ENCODE measurements around the gene ARHGAP29.
"Not testable (repeated sequence)": the region's sequence is repeated elsewhere in the genome, so short reads cannot be mapped to it uniquely, and the experiment has no call there.

Gene ARHGAP29

GRCh38 chr1:94169126-94169525 lies 68.3 kb downstream of the ARHGAP29 start:
- DNase-seq: no peak

GRCh38 chr1:94165843-94166242 lies 71.5 kb downstream of the ARHGAP29 start:
- no peak for DNase-seq

- not testable (repeated sequence) for DNase-seq
Measured at GRCh38 chr1:94164885-94165284, 72.5 kb downstream of the ARHGAP29 start.

GRCh38 chr1:94164121-94164520 lies 73.3 kb downstream of the ARHGAP29 start:
- DNase-seq: not testable (repeated sequence)

- not testable (repeated sequence) for DNase-seq
Measured at GRCh38 chr1:94163249-94163648, 74.1 kb downstream of the ARHGAP29 start.

GRCh38 chr1:94160811-94161210 lies 76.6 kb downstream of the ARHGAP29 start:
- DNase-seq: no peak

GRCh38 chr1:94156096-94156625 lies 81.2 kb downstream of the ARHGAP29 start:
- no peak for DNase-seq

- DNase-seq: no peak
Measured at GRCh38 chr1:94154989-94155388, 82.4 kb downstream of the ARHGAP29 start.

- no peak for DNase-seq
Measured at GRCh38 chr1:94153133-94153532, 84.3 kb downstream of the ARHGAP29 start.

GRCh38 chr1:94149166-94149565 lies 88.2 kb downstream of the ARHGAP29 start:
- not testable (repeated sequence) for DNase-seq

- DNase-seq: no peak
Measured at GRCh38 chr1:94146273-94146672, 91.1 kb downstream of the ARHGAP29 start.

GRCh38 chr1:94144836-94145235 lies 92.5 kb downstream of the ARHGAP29 start:
- DNase-seq: no peak

- no peak for DNase-seq
Measured at GRCh38 chr1:94143809-94144176, 93.6 kb downstream of the ARHGAP29 start.

- no peak for DNase-seq
Measured at GRCh38 chr1:94143173-94143808, 94.1 kb downstream of the ARHGAP29 start.

GRCh38 chr1:94142583-94142982 lies 94.8 kb downstream of the ARHGAP29 start:
- DNase-seq: no peak

GRCh38 chr1:94142022-94142421 lies 95.4 kb downstream of the ARHGAP29 start:
- no peak for DNase-seq

GRCh38 chr1:94132111-94132510 lies 105.3 kb downstream of the ARHGAP29 start:
- DNase-seq: no peak

GRCh38 chr1:94130851-94131595 lies 106.4 kb downstream of the ARHGAP29 start:
- no peak for DNase-seq

GRCh38 chr1:94126651-94127050 lies 110.7 kb downstream of the ARHGAP29 start:
- no peak for DNase-seq

GRCh38 chr1:94125551-94126514 lies 111.6 kb downstream of the ARHGAP29 start:
- no peak for DNase-seq

- DNase-seq: no peak
Measured at GRCh38 chr1:94124538-94124937, 112.8 kb downstream of the ARHGAP29 start.

- no peak for DNase-seq
Measured at GRCh38 chr1:94122201-94122970, 115.0 kb downstream of the ARHGAP29 start.

All from right forelimb (tissue), 1 donor.